GM21447 (cell line): ENCODE data around the gene ILK.

Source experiments
- ATAC-seq: cut with Tn5 transposase; IDR thresholded peaks from one replicate; pipeline ENCODE4 v1.9.1; 2021; ENCODE audit not compliant: unreplicated experiment

Gene ILK

GRCh38 chr11:6572215-6572614 lies 31.4 kb upstream of the ILK start:
- no peak for ATAC-seq

- ATAC-seq = no peak
Observed at GRCh38 chr11:6574816-6575715, 28.5 kb upstream of the ILK start.

DNA sequence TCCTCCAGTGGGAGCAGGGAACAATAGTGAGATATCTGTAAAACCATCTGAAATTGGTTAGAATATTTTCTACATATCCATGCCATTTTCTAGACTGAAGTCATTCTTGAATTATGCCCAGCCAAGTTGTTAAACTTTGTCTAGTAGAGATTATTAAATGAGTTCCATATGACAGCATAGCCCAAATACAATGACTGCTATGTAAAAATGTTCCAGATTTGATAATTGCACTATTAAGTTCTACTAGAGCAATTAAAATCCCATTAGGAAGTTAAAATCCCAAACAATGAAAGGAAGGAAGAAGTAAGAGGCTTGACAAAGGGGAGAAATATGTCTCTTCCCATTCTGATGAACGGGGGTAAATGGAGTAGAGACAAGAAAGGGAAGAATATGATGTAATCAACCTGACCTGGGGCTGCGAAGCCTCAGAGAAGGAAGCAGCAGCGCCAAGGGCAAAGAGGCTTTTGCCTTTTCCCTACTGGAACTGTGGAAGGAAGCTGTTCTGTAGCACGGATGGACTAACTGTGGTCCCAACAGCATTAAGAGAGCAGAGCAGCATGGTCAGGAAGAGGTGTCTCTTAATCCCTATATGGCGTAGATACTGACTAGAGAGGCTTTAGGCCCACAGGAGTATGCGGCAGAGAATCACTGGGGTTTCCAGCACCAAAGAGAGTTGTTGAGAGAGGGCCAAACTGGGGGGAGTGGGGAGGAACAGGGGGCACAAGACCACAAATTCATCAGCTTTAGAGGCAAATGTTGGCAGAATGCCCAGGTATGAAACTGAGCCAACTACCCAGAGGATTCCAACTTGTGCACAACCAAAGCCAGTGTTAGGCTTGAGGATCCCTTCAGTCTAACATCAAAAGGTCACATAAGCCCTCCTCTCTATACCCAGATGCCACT lies 26.9 kb upstream of the ILK start:
- ATAC-seq = no peak

DNA sequence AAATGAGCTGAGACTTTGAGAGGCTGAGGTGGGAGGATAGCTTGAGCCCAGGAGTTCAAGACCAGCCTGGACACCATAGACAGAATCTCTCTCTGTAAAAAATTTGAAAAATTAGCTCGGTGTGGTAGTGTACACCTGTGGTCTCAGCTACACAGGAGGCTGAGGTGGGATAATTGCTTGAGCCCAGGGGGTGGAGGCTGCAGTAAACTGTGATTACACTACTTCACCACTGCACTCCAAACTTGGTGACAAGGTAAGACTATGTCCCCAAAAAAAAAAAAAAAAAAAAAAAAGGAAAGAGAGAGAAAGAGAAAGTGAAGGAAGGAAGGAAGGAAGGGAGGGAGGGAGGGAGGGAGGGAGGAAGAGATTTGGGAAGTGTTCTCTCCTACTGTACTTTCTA lies 25.4 kb upstream of the ILK start:
- no peak for ATAC-seq

DNA sequence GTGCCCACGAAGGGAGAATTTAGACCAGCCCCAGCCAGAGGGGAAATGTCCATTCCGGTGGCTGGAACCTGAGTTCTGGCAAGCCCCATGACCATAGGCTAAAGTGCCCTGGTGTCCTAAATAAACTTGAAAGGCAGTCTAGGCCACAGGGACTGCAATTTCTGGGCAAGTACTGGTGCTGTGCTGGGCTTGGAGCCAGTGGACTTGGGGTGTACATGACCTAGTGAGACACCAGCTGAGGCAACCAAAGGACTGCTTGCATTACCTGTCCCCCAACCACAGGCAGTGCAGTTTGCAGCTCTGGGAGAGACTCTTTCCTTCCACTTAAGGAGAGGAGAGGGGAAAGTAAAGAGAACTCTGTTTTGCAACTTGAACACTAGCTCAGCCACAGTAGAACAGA lies 23.9 kb upstream of the ILK start:
- no peak for ATAC-seq

DNA sequence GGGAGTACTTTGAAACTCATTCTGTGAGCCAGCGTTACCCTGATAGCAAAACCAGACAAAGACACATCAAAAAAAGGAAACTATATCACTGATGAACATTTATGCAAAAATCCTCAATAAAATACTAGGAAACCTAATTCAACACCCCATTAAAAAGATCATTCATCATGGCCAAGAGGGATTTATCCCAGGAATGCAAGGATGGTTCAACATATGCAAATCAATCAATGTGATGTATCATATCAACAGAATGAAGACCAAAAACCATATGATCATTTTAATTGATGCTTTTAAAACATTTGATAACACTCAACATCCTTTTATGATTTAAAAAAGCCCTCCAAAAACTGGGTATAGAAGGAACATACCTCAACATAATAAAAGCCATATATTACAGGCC lies 20.0 kb upstream of the ILK start:
- no peak for ATAC-seq

DNA sequence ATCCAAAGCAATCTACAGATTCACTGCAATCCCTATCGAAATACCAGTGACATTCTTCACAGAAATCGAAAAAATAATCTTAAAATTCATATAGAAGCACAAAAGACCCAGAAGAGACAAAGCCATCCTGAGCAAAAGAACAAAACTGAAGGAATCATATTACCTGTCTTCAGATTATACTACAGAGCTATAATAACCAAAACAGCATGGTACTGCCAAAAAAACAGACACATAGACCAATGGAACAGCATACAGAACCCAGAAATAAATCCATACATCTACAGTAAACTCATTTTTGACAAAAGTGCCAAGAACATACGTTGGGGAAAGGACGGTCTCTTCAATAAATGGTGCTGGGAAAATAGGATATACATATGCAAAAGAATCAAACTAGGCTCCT lies 19.0 kb upstream of the ILK start:
- no peak for ATAC-seq

DNA sequence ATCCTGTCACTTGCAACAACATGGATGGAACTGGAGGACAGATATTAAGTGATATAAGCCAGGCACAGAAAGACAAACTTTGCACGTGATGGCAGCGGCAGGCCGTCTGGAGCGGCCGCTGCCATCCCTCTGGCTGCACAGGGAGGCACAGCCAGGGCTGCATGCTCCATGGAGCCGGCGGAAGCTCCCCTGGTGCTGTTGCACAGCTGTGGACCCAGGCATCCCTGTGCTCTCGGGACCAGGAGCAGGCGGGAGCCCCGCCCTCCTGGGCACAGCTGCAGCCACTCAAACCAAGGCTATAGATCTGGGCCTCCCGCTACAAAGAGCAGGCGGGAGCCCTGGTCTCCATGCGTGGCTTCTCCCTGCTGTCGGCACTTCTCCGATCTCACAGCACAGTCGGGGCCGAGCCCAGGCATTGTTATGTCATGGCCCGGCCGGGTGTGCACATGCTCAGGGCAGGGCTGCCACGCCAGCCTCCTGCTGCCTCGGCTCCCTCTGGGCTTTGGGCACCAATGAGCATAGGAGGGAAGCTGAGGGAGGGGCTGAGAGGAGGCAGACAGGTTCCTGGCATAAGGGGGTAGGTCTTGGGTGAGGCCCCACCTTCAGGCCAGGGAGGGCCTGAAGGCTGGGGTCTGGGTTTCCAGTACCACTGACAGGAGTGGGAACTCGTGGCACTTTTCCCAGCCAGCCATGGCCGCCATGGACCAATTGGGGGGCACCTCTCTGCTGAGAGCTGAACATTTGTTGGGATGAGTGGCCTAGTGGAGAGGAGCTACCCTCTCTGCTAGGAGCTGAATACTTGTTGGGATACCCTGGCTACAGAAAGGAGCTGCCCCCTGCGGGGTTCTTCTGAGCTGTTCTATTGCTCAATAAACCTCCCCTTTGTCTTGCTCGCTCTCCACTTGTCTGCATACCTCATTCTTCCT lies 16.9 kb upstream of the ILK start:
- no peak for ATAC-seq

DNA sequence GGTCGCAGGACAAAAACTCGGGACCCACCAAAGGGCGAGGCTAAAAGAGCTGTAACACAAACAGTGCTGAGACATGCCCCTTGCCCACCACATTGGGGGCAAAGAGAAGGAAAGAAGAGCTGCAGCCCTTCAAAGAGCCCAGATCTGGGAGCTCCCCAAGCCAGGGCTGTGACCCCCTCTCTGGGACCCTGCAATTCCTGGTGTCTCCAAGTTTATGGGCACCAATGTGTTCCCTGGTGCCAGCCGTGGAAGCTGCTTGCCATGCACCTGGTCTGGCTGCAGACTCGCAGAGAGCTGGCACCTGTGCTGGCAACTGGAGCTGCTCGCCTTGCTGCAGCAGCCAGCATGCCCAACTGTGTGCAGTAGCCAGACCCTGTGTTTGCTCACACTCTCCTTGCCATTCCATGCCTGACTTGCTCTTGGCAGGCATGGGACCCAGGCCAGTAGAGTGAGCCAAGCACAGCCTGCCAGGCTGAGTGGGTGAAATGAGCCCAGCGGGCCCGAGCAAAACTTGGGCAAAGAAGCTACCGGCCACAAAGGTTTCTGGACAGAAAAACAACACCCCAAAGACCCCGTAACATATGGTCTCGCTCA lies 16.1 kb upstream of the ILK start:
- ATAC-seq = no peak

- ATAC-seq = no peak
Observed at GRCh38 chr11:6588018-6588417, 15.6 kb upstream of the ILK start.

- no peak for ATAC-seq
Observed at GRCh38 chr11:6594142-6594768, 9.3 kb upstream of the ILK start.

DNA sequence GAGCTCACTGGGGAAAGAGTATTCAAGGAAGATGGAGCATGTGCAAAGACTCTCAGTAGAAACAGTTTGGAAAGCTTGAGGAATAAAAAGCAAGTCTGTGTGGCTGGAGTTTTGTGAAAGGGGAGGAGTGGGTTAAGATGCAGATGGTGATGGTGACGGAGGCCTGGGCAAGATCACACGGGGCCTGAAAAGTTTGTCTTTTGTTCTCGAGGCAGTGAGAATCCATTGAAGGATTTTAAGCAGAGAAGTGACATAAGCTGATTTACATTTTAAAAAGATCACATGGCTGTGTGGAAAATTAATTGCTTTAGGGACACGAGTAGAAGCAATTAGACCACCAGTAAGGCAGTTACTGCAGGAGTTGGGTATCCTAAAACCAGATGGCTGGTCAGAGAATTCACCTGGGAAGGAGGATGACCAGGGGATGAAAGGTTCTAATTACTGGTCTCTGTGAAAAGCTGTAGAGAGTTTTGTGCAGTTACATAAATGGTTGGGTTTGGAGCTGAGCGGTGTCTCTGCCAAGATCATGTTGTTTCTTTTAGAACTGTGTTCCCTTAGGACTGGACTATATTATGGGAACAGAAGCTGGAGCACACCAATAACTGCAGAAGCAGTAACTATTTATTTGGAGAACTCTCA lies 7.2 kb upstream of the ILK start:
- ATAC-seq = no peak

- no peak for ATAC-seq
Observed at GRCh38 chr11:6598555-6598954, 5.0 kb upstream of the ILK start.

- no peak for ATAC-seq
Observed at GRCh38 chr11:6599449-6599848, 4.1 kb upstream of the ILK start.

- no peak for ATAC-seq
Observed at GRCh38 chr11:6599881-6600390, 3.6 kb upstream of the ILK start.

DNA sequence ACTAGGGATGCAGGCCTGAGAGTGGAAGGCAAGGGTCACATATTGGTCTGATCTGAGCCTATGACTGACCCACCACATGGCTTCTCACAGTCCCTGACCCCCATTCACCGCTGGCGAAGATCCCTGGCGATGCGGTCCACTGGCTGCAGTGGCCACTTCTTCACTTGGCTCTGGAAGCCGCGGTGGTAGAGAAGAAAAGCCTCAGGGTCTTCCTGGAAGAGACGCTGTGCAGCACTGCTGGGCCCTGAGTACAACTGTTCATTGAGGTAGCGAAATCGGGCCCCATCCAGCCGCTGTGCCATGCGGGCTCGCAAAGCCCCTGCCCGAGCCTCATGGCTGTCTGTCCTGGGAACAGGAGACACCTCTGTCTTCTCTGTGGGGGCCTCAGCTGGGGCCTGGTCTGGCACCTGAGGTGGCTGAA lies 2.5 kb upstream of the ILK start:
- ATAC-seq = no peak

- ATAC-seq = no peak
Observed at GRCh38 chr11:6602096-6602940, 1.3 kb upstream of the ILK start.

DNA sequence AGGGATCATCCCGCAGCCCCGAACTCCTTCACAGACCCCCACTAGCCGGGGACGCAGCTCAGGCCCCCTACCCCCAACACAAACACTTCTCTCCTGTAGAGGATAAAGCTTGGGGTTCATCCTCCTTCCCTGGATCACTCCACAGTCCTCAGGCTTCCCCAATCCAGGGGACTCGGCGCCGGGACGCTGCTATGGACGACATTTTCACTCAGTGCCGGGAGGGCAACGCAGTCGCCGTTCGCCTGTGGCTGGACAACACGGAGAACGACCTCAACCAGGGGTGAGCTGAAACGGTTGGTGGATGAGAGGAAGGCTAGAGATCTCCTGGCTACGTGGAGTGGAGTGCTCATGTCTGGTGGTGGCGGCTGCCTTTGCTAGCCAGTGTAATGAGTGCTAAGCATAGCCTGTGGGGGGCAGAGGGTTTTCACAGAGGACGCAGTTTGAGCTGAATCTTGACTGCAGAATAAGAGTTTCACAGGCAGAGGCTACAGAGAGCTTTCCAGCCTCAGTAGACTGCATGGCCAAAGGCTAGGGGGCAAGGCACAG lies 580 bp downstream of the ILK start:
- ATAC-seq = peak; percentile 44
